OCI-LY1 (cell line): ENCODE measurements around the gene MRM2.

ENCODE experiments used
- H2AFZ ChIP-seq: fragments of 200-600 bp; sonication (generic), shearing (Covaris generic); 2 replicates; pipeline ENCODE4 v1.6.0; 2014; ENCODE audit warnings: antibody characterized with exemption, mild to moderate bottlenecking, low read length
- H3F3A ChIP-seq: fragments of 200-600 bp; sonication (generic), shearing (Covaris generic); 2 replicates; pipeline ENCODE4 v1.6.0; 2014; ENCODE audit warnings: mild to moderate bottlenecking, antibody characterized with exemption, low read length, moderate library complexity; ENCODE audit not compliant: insufficient read depth
- H3K27ac ChIP-seq: fragments of 200-600 bp; sonication (generic); 2 replicates; pipeline ENCODE4 v1.5.1; 2014; ENCODE audit warnings: low read length, mixed run types, mild to moderate bottlenecking, low read depth; ENCODE audit not compliant: poor library complexity, severe bottlenecking
- H3K27me3 ChIP-seq: fragments of 200-600 bp; sonication (generic); 2 replicates; pipeline ENCODE4 v1.6.0; 2014; ENCODE audit warnings: antibody characterized with exemption, mild to moderate bottlenecking, low read length, moderate library complexity; ENCODE audit not compliant: insufficient read depth
- H3K36me3 ChIP-seq: fragments of 200-600 bp; sonication (generic); 2 replicates; pipeline ENCODE4 v1.6.1; 2014; ENCODE audit warnings: mild to moderate bottlenecking, antibody characterized with exemption, low read length, moderate library complexity, mixed read lengths; ENCODE audit not compliant: insufficient read depth
- H3K4me1 ChIP-seq: fragments of 200-600 bp; sonication (generic); 2 replicates; pipeline ENCODE4 v1.5.1; 2014; ENCODE audit warnings: mild to moderate bottlenecking, low read length, moderate library complexity; ENCODE audit not compliant: insufficient read depth, severe bottlenecking
- H3K4me2 ChIP-seq: fragments of 200-600 bp; sonication (generic), shearing (Covaris generic); 2 replicates; pipeline ENCODE4 v1.6.1; 2014; ENCODE audit warnings: low read length
- H3K4me3 ChIP-seq: fragments of 200-600 bp; sonication (generic); 2 replicates; pipeline ENCODE4 v1.5.1; 2014; ENCODE audit warnings: low read length, low read depth, mild to moderate bottlenecking, mixed read lengths; ENCODE audit not compliant: poor library complexity, severe bottlenecking
- H3K79me2 ChIP-seq: fragments of 200-600 bp; shearing (Covaris generic); 2 replicates; pipeline ENCODE4 v1.6.1; 2016; ENCODE audit warnings: mixed run types, low read length, mixed read lengths; ENCODE audit not compliant: insufficient read depth
- H3K9ac ChIP-seq: fragments of 200-600 bp; sonication (generic), shearing (Covaris generic); 2 replicates; pipeline ENCODE4 v1.6.1; 2014; ENCODE audit warnings: mild to moderate bottlenecking, low read length, mixed read lengths
- H3K9me2 ChIP-seq: fragments of 200-600 bp; sonication (generic), shearing (Covaris generic); 2 replicates; pipeline ENCODE4 v1.6.1; 2014; ENCODE audit warnings: low read depth, mild to moderate bottlenecking, low read length, mixed read lengths
- H3K9me3 ChIP-seq: fragments of 200-600 bp; shearing (Covaris generic); 2 replicates; pipeline ENCODE4 v1.6.1; 2014; ENCODE audit warnings: low read length, mixed read lengths
- H4K20me1 ChIP-seq: fragments of 200-600 bp; sonication (generic), shearing (Covaris generic); 2 replicates; pipeline ENCODE4 v1.6.0; 2016; ENCODE audit warnings: mild to moderate bottlenecking, low read length; ENCODE audit not compliant: insufficient read depth
- EZH2 ChIP-seq: fragments of 200-600 bp; sonication (generic), shearing (Covaris generic); IDR thresholded peaks from 2 replicates; pipeline ENCODE4 v1.8.0; 2017; ENCODE audit warnings: borderline replicate concordance, mixed run types, mild to moderate bottlenecking, antibody characterized with exemption, low read length, moderate library complexity, mixed read lengths
- TF ChIP-seq, protein P1 (sequence below): fragments of 200-600 bp; sonication (generic), shearing (Covaris generic); IDR thresholded peaks from 2 replicates; pipeline ENCODE4 v1.5.1; 2017; ENCODE audit warnings: mild to moderate bottlenecking, antibody characterized with exemption, low read length, moderate library complexity, mixed read lengths

Gene MRM2

DNA sequence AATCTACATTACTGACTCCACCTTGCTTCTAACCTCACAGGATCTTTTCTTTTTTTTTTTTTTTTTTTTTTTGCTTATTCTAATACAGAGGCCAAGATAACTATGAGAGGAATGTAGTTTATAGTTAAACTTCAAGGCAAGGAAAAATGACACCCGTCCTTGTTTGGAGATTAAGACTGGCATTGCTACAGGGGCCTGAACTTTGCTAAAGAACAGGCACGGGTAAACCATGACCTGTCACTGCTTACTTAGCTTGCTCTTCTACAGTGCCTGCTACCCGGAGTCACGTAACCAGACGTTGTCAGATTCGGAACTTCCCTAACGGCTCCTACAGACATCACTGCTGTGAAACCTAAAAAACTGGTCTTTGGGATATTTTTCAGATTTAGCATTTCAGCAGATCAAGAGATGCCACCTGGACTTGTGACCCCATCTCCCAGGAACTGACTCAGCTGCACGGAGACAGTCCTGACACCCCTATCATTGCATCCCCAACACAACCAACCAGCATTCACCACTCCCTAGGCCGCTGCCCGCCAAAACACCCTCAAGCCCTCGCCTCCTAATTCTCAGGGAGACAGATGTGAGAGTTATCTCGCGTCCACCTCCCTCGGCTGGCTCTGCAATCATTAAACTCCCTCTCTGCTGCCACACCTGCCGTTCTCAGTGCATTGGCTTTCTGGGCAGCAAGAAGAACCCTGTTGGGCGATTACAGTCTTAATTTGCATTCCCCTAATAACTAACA lies 36.8 kb downstream of the MRM2 start:
- H3K4me2 ChIP-seq, result no peak overlapping the region
- H3K9ac ChIP-seq, result no peak overlapping the region

DNA sequence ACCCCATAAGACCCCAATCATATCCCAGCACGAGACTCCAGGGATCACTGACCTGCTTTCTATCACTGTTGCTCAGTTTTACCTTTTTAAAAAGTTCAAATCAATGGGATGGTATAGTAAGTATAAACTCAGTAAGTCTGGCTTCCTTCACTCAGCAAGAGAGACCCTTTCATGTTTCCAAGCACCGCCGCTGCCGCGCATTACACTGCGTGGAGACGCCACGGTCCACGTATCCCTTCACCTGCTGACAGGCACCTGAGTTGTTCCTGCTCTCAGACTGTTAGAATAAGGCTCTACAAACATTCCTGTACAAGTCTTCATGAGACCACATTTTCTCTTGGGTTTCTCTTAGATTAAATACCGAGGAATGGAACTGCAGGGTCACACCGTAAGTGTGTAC lies 37.6 kb downstream of the MRM2 start:
- no peaks in the 10 kb centered on the region for H3K9me3 ChIP-seq
- H3K79me2 ChIP-seq, result no peaks in the 10 kb centered on the region
- H3K27me3 ChIP-seq, result no peaks in the 10 kb centered on the region
- no peak overlapping the region for H3K4me3 ChIP-seq
- no peak overlapping the region for H3K27ac ChIP-seq
- H2AFZ ChIP-seq, result no peak overlapping the region
- TF ChIP-seq, protein P1, sequence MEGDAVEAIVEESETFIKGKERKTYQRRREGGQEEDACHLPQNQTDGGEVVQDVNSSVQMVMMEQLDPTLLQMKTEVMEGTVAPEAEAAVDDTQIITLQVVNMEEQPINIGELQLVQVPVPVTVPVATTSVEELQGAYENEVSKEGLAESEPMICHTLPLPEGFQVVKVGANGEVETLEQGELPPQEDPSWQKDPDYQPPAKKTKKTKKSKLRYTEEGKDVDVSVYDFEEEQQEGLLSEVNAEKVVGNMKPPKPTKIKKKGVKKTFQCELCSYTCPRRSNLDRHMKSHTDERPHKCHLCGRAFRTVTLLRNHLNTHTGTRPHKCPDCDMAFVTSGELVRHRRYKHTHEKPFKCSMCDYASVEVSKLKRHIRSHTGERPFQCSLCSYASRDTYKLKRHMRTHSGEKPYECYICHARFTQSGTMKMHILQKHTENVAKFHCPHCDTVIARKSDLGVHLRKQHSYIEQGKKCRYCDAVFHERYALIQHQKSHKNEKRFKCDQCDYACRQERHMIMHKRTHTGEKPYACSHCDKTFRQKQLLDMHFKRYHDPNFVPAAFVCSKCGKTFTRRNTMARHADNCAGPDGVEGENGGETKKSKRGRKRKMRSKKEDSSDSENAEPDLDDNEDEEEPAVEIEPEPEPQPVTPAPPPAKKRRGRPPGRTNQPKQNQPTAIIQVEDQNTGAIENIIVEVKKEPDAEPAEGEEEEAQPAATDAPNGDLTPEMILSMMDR, result no peak
- TF ChIP-seq EZH2, result no peak
- H3K4me1 ChIP-seq, result peaks cover 18% of the 10 kb centered on the region
- no peaks in the 10 kb centered on the region for H3K9me2 ChIP-seq
- no peaks in the 10 kb centered on the region for H4K20me1 ChIP-seq
- H3F3A ChIP-seq, result no peaks in the 10 kb centered on the region
- H3K4me2 ChIP-seq, result no peak overlapping the region
- peaks cover 45% of the 10 kb centered on the region for H3K36me3 ChIP-seq
- H3K9ac ChIP-seq, result no peak overlapping the region

More for the DNA sequence above, 36.8 kb downstream of the MRM2 start:
- Histone ChIP-seq H3K36me3 (peaks cover 39% of the 10 kb centered on the region), H3K4me1 (peaks cover 22% of the 10 kb centered on the region), H3K79me2 (no peaks in the 10 kb centered on the region), H3F3A (no peaks in the 10 kb centered on the region), H2AFZ (no peak overlapping the region), H3K4me3 (no peak overlapping the region), H3K27me3 (no peaks in the 10 kb centered on the region), H3K9me2 (no peaks in the 10 kb centered on the region), H3K27ac (no peak overlapping the region), H4K20me1 (no peaks in the 10 kb centered on the region), H3K9me3 (no peaks in the 10 kb centered on the region)
- no peak for TF ChIP-seq EZH2

DNA sequence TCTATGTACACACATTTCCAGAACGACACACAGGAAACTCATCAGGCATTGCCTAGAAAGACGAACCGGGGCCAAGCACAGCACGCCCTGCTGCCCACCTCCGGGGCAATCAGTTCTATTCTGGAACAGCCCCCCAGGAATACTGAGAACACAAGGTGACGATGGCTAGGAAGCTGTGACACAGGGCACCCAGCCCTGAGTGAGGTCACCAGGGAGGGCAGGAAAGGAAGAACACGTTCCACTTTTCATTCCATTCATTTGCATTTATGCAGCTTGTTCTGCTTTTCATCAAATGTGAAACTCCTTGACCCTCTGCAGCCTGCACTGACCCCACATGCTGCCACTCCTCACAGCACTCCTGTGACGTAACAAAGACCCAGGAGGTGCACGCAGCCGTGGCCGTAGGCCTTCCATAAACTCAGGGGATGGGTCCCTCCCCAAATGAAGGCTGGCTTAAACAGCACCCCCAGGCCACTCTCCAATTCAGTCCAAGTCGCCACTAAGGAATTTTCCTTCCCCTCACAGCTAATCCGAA lies 38.2 kb downstream of the MRM2 start:
- Histone ChIP-seq H3K9me2 (no peaks in the 10 kb centered on the region), H3F3A (no peaks in the 10 kb centered on the region), H3K4me3 (no peak overlapping the region), H3K9ac (no peak overlapping the region; the same call in 1 of the 2 replicates), H3K9me3 (no peaks in the 10 kb centered on the region), H4K20me1 (no peaks in the 10 kb centered on the region), H3K27me3 (no peaks in the 10 kb centered on the region), H3K36me3 (peaks cover 46% of the 10 kb centered on the region), H3K4me2 (peak overlapping the region; percentile 32; the same call in 1 of the 2 replicates), H2AFZ (no peak overlapping the region), H3K4me1 (peaks cover 18% of the 10 kb centered on the region), H3K27ac (peak overlapping the region; percentile 3), H3K79me2 (no peaks in the 10 kb centered on the region)
- no peak for TF ChIP-seq EZH2
- TF ChIP-seq, protein P1, result 0 out of 2 replicates have a peak, but pooled peaks have one; percentile 3
